CD4-positive, alpha-beta T cell (primary cell): ENCODE data around the gene SMOC1. TPM values are rescaled to one million over a fixed set of nuclear protein-coding genes. Genes with fewer than 3 reads are reported as not detected.

Experiments
- ATAC-seq: fragments of 200-7000 bp; cut with Tn5 transposase; one replicate; pipeline ENCODE4 v1.10.0; 2022; ENCODE audit warnings: mild to moderate bottlenecking; ENCODE audit not compliant: poor library complexity
- CTCF ChIA-PET: fragments of 350-600 bp; sonication (Branson Sonifier 250); formaldehyde crosslinking; loops from one replicate; lab custom pipeline; 2021; ENCODE audit warnings: antibody characterized with exemption, inconsistent platforms; lab: Charles Lee
- POLR2A ChIA-PET: fragments of 350-600 bp; sonication (Branson Sonifier 250); formaldehyde crosslinking; loops from one replicate; lab custom pipeline; 2021; ENCODE audit warnings: antibody characterized with exemption, inconsistent platforms; lab: Charles Lee
- DNase-seq, 14 experiments: peaks; one replicate each; pipeline ENCODE4 v3.0.0-alpha.2; 2013 to 2020; ENCODE audit warnings: mixed read lengths in 2 of 14
- H3K27ac ChIP-seq, 2 donors: one replicate each; pipeline versions ENCODE4 v1.5.1 to v1.7.0; 2013; ENCODE audit warnings: low read length in 2 of 2, low read depth in 1 of 2, mild to moderate bottlenecking in 1 of 2
- H3K27me3 ChIP-seq, 2 experiments: 1 replicate in 1 of 2; 2 replicates in 1 of 2; pipeline versions ENCODE4 v1.6.1 to v1.7.0; 2013; ENCODE audit warnings: low read length in 2 of 2, control low read depth in 1 of 2, mild to moderate bottlenecking in 1 of 2, moderate library complexity in 1 of 2; ENCODE audit not compliant: insufficient read depth in 2 of 2, control insufficient read depth in 1 of 2
- H3K36me3 ChIP-seq: one replicate; pipeline ENCODE4 v1.6.1; 2013; ENCODE audit warnings: low read length, control low read depth; ENCODE audit not compliant: insufficient read depth
- H3K4me1 ChIP-seq: one replicate; pipeline ENCODE4 v1.6.1; 2013; ENCODE audit warnings: low read length, control low read depth; ENCODE audit not compliant: insufficient read depth
- H3K4me3 ChIP-seq: one replicate; pipeline ENCODE4 v1.5.1; 2013; ENCODE audit warnings: mild to moderate bottlenecking, low read length, moderate library complexity
- H3K9me3 ChIP-seq, 2 experiments: 1 replicate in 1 of 2; 2 replicates in 1 of 2; pipeline versions ENCODE4 v1.6.1 to v1.7.0; 2013; ENCODE audit warnings: low read length in 2 of 2, mild to moderate bottlenecking in 2 of 2, control low read depth in 1 of 2, moderate library complexity in 1 of 2; ENCODE audit not compliant: control insufficient read depth in 1 of 2, insufficient read depth in 1 of 2
- H3K27ac Mint-ChIP-seq: one replicate; pipeline ENCODE4 v1.8.0; 2020; ENCODE audit warnings: mixed read lengths
- H3K27me3 Mint-ChIP-seq: one replicate; pipeline ENCODE4 v1.8.0; 2021; ENCODE audit warnings: mixed read lengths
- H3K36me3 Mint-ChIP-seq: one replicate; pipeline ENCODE4 v1.8.0; 2021; ENCODE audit warnings: low read depth, mixed read lengths
- H3K4me1 Mint-ChIP-seq: one replicate; pipeline ENCODE4 v1.8.0; 2021; ENCODE audit warnings: low read depth, mixed read lengths
- H3K4me3 Mint-ChIP-seq: one replicate; pipeline ENCODE4 v1.8.0; 2020; ENCODE audit warnings: mild to moderate bottlenecking, mixed read lengths
- H3K9me3 Mint-ChIP-seq: one replicate; pipeline ENCODE4 v1.8.0; 2020; ENCODE audit warnings: mixed read lengths
- CTCF ChIP-seq: fragments of 200-600 bp; IDR thresholded peaks from one replicate; pipeline ENCODE4 v1.8.0; 2022; ENCODE audit warnings: antibody characterized with exemption, mild to moderate bottlenecking
- intact Hi-C, 2 experiments: fragments of 100-400 bp; cut with DNase I in 1 of 2; cut with micrococcal nuclease in 1 of 2; formaldehyde crosslinking; loops; one replicate each; pipeline versions ENCODE4 v1.15.1 to v1.9.0; 2023 to 2025; cut with DNase I, micrococcal nuclease
- total RNA-seq, 174 experiments: library from RNA in 2 of 174; stranded (reverse) in 2 of 174; gene quantifications; one replicate each; pipeline ENCODE4 v1.2.3 and lab custom pipeline; 2021 to 2026

Gene SMOC1
- total RNA-seq, 2 experiments from 2014 or later = not detected

GRCh38 chr14:70004791-70005190 lies 125.6 kb downstream of the SMOC1 start:
- ATAC-seq = no peak
- DNase-seq = no peak
- H3K4me3 ChIP-seq = no peak overlapping the region
- Mint-ChIP-seq H3K36me3 (no peaks in the 10 kb centered on the region), H3K27me3 (peaks cover 7% of the 10 kb centered on the region), H3K4me3 (no peak overlapping the region), H3K9me3 (no peaks in the 10 kb centered on the region), H3K4me1 (no peaks in the 10 kb centered on the region), H3K27ac (no peak overlapping the region)
- intact Hi-C loops = no loop called here
- CTCF ChIA-PET = no interaction called here
- TF ChIP-seq CTCF = no peak
- H3K36me3 ChIP-seq = no peaks in the 10 kb centered on the region
- POLR2A ChIA-PET = no interaction called here
- H3K4me1 ChIP-seq = no peaks in the 10 kb centered on the region
- H3K9me3 ChIP-seq = no peaks in the 10 kb centered on the region
- no peak overlapping the region for H3K27ac ChIP-seq
- no peaks in the 10 kb centered on the region for H3K27me3 ChIP-seq

DNA sequence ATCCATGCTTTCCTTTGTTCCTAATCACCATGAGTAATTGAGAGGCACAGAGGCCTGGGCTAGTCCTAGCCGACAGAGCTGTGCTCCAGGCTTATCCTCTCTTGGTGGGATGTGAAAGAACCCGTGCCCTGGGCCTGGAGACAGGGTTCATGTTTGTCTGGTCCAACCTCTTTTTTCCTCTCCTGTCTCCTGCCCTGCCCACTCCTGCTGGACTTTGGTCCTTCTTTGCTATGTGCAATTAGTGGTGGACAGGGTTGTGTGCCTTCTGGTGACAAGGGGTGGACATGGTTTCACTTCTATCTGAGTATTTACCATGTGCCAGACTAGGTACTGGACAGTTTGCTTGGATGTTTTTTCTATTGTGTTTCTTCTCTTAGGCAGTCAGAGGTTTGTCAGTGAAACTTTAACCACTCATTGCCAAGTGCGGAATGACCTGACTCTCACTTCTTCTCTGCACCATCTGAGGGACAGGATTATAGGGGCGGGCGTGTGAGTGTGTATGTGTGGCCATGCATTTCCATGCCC lies 126.1 kb downstream of the SMOC1 start:
- no peak overlapping the region for H3K27ac ChIP-seq
- no peak for TF ChIP-seq CTCF
- ChIA-PET POLR2A (no interaction called here), CTCF (no interaction called here)
- H3K36me3 ChIP-seq = no peaks in the 10 kb centered on the region
- intact Hi-C loops = no loop called here
- no peaks in the 10 kb centered on the region for H3K9me3 ChIP-seq
- no peaks in the 10 kb centered on the region for H3K36me3 Mint-ChIP-seq
- no peaks in the 10 kb centered on the region for H3K4me1 ChIP-seq
- no peak for ATAC-seq
- H3K27ac Mint-ChIP-seq = no peak overlapping the region
- H3K4me3 Mint-ChIP-seq = no peak overlapping the region
- no peak for DNase-seq
- H3K9me3 Mint-ChIP-seq = no peaks in the 10 kb centered on the region
- H3K4me1 Mint-ChIP-seq = no peaks in the 10 kb centered on the region
- no peak overlapping the region for H3K4me3 ChIP-seq
- H3K27me3 Mint-ChIP-seq = peaks cover 7% of the 10 kb centered on the region
- no peaks in the 10 kb centered on the region for H3K27me3 ChIP-seq

- no peak overlapping the region for H3K4me3 Mint-ChIP-seq
- H3K9me3 ChIP-seq = no peaks in the 10 kb centered on the region
- DNase-seq = no peak
- H3K27ac ChIP-seq = no peak overlapping the region
- no peak overlapping the region for H3K4me3 ChIP-seq
- no peaks in the 10 kb centered on the region for H3K36me3 ChIP-seq
- CTCF ChIA-PET = no interaction called here
- H3K9me3 Mint-ChIP-seq = no peaks in the 10 kb centered on the region
- POLR2A ChIA-PET = no interaction called here
- H3K27ac Mint-ChIP-seq = no peak overlapping the region
- no peaks in the 10 kb centered on the region for H3K4me1 Mint-ChIP-seq
- TF ChIP-seq CTCF = no peak
- ATAC-seq = no peak
- H3K4me1 ChIP-seq = no peaks in the 10 kb centered on the region
- intact Hi-C loops = no loop called here
- H3K36me3 Mint-ChIP-seq = no peaks in the 10 kb centered on the region
- H3K27me3 ChIP-seq = no peaks in the 10 kb centered on the region
- peaks cover 7% of the 10 kb centered on the region for H3K27me3 Mint-ChIP-seq
Observed at GRCh38 chr14:70006699-70007098, 127.5 kb downstream of the SMOC1 start.
